GM18951 (cell line): ENCODE results near the gene HPSE.

ENCODE experiments used
- POLR2A ChIP-seq: IDR thresholded peaks from 4 replicates; pipeline ENCODE4 v1.6.1; 2011; ENCODE audit warnings: mild to moderate bottlenecking; ENCODE audit not compliant: insufficient read length, insufficient read depth; ENCODE audit errors: extremely low read depth
- in situ Hi-C: fragments of 300-500 bp; cut with MboI; formaldehyde crosslinking; loops from one replicate; pipeline ENCODE4 v1.12.0; 2022; ENCODE audit warnings: low sequenced_read_pairs, mixed read lengths, inconsistent platforms; ENCODE audit not compliant: unreplicated experiment

HPSE gene

DNA sequence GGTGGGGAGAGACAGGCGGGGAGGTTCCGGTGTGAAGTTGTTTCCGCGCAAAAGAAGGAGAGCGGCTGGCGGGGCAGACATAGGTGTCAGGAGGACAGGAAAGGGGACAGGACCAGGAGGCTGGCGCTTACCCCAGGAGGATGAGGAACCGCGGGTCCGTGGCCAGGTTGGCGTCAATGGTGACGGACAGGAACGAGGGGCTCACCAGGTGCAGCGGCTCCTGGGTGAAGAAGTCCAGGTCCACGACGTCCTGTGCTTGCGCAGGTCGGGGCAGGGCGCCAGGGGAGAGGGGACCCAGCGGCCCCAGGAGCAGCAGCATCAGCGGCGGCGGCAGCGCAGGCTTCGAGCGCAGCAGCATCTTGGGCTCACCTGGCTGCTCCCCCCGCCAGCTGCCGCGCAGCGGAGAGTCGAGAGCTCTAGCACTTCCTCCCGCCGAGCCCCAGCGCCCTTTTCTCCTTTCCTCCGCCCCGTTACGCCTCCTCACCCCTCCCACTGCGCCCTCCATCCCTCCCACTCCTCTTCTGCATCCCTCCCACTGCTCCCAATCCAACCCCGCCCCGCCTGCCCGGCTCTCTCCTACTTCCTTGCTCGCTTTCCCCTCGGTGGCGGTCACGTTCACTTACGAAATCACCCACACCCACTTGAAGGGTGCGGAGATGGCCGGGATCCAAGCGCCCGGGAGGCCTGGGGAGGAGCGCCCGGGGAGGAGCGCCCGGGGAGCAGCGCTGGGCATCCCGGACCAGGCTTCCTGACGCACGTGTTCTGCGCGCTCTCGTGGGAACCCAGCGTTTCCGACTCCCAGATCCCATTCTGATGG, at the start of gene HPSE:
HPSE (minus strand) TSS at position 424 of the 817 bp plus-strand sequence; CDS start at position 358, 66 bp downstream.
- TF ChIP-seq POLR2A: peak; percentile 53
- in situ Hi-C loops: no loop called here

DNA sequence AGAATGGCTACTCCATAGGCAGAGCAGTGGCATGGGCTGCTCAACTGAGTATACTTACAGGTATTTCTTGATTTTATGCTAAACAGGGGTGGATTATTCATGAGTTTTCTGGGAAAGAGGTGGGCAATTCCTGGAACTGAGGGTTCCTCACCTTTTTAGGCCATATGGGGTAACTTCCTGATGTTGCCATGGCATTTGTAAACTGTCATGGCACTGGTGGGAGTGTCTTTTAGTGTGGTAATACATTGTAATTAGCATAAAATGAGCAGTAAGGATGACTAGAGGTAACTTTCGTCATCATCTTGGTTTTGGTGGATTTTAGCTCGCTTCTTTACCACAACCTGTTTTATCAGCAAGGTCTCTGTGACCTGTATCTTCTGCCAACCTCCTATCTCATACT, 48.2 kb upstream of the HPSE start:
- in situ Hi-C loops: no loop called here
- no peak for TF ChIP-seq POLR2A

DNA sequence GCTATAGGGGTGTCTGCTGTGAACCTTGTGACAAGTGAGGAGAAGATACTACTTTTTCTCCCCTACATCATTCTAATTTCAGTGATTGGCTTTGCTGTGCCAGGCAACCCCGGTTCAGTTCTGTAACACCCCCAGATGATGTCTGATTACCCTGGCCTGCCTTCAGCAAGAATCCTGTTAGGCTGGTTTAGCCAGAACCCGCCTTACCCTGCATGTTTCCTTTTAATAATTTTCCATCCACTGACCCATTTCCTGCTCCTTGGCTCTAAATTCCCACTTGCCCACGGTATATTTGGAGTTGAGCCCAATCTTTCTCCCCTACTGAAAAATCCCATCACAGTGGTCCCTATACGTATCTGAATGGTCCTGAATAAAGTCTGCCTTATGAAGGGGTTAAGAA, 46.5 kb upstream of the HPSE start:
- in situ Hi-C loops: no loop called here
- TF ChIP-seq POLR2A: no peak

DNA sequence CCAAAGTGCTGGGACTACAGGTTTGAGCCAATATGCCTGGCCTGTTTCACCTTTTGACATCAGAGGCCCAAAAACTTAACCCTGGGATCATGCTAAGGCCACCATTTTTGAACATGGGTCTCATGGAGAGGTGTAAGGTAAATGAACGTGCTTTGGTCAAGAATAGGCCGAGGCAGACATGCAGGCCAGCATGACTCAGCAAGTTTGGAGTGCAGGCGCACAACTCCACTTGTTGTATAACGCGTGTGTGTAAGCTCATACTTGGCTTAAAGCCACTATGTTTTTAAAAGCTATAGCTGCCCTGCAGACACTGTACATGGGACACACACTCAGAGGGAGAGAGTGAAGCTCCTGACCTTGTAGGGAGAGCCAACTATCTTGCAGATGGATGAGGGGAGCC, 43.8 kb upstream of the HPSE start:
- in situ Hi-C loops: no loop called here
- no peak for TF ChIP-seq POLR2A

DNA sequence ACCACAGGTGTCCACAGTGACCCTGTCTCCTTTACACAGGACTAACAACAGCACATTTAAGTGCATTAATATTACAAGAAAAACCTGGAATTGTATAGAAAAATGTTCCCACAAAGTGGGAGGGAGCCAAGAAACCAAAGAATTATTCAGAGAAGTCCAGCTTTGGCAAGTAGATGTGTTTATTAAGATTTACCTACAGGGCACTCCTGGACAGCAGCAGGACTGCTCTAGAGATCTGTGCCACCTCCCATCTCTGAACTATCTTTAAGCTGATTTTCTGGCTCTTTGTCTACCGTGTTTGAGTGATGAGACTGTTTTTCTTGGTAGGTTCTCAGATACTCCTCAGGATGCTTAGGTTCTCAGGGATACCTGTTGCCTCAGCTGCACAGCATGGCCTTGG, 38.3 kb upstream of the HPSE start:
- no peak for TF ChIP-seq POLR2A
- in situ Hi-C loops: no loop called here

DNA sequence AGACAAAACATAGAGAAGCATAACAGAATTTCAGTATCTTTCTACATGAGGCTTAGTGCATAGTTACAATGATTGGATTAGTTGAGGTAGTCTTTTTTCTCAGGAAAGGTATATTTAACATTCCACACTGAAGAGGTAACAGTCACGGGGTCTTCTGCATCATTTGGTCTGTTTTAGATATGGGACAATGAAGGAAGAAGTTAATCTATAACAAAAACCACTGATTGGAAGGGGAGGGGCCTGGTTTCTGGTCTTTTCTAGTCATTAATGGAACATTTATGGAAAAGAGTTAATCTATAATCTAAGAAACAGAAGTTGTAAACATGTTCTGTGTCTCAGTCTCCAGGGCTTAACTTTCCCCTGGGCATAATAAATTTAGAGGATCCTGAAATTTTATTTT, 37.3 kb upstream of the HPSE start:
- no peak for TF ChIP-seq POLR2A
- in situ Hi-C loops: no loop called here

DNA sequence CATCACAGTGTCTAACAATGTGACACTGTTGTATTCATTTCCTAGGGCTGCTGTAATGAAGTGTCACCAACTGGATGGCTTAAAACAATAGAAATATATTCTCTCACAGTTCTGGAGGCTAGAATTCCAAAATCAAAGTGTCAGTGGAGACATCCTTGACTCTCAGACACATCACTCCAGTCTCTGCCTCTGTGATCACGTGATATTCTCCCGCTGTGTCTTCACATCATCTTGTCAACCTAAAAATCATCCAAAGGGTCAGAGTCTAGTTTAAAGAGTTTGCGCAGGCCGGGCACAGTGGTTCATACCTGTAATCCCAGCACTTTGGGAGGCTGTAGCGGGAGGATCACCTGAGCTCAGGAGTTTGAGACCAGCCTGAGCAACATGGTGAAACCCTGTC, 36.6 kb upstream of the HPSE start:
- in situ Hi-C loops: no loop called here
- TF ChIP-seq POLR2A: no peak

DNA sequence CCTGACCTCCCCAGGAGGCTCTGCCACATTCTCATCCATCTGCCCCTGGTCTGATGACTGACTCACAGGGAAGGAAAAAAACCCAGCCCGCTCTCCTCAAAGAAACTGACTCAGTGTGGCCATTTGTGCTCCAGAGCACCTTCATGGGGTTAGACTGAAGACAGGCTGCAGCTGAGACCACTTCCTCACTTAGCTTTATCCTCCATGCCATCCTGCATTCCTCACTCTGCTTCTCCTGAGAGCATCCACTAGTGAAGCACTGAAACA, 35.9 kb upstream of the HPSE start:
- in situ Hi-C loops: no loop called here
- no peak for TF ChIP-seq POLR2A

DNA sequence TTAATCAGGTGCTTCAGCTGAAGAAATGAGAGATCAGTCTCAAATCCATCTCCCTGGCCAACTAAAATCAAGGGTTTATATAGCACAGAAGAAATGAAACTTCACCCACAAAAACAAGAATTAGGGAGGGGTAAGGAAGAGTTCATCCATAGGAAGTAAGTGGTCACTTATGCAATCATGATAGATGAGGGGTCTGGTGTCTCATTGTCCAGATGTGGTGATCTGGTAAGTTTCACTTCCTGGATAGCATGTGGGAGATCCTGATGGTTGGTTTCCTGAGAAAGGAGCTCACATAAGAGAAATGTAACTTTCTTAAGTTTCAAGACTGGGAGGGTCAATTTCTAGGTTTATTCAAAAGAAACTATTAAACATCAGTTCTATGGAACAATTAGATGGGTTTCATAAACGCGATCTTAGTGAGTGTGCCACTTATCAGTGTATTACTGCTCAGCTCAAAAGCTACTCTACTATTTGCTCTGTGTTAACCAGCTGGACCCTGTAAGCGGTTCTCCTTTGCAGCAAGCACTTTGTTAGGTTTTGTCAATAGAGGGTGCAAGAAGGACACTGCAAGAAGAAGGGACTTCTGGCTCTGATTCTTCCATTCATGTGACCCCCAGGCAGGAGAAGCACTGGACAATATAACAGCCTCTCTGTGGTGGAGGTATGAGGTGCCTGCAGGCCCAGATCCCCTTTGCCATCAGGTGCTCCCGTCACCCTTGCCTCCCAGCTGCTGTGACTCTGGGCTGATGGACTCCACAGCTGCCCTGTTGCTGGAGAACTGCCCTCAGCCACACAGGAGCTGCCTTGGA, 35.4 kb upstream of the HPSE start:
- no peak for TF ChIP-seq POLR2A
- in situ Hi-C loops: no loop called here

DNA sequence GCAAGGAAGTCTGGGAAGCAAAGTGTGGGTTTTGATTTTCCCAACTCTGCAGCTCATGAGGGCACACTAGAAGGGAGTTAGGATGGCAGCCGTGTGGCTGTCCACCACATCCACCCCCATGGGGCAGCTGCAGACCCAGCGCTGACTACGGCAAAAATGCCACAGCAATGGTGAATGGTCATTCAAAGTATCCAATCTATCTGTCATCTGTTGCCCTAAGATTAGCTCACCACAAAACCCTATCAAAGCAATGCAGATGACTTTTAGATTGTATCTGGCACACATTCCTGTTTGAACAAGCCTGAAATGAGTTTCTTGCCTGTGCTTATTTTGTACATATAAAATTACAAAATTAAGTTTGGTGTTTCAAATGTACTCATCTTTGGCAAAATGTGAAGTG, 29.7 kb upstream of the HPSE start:
- in situ Hi-C loops: no loop called here
- TF ChIP-seq POLR2A: no peak

DNA sequence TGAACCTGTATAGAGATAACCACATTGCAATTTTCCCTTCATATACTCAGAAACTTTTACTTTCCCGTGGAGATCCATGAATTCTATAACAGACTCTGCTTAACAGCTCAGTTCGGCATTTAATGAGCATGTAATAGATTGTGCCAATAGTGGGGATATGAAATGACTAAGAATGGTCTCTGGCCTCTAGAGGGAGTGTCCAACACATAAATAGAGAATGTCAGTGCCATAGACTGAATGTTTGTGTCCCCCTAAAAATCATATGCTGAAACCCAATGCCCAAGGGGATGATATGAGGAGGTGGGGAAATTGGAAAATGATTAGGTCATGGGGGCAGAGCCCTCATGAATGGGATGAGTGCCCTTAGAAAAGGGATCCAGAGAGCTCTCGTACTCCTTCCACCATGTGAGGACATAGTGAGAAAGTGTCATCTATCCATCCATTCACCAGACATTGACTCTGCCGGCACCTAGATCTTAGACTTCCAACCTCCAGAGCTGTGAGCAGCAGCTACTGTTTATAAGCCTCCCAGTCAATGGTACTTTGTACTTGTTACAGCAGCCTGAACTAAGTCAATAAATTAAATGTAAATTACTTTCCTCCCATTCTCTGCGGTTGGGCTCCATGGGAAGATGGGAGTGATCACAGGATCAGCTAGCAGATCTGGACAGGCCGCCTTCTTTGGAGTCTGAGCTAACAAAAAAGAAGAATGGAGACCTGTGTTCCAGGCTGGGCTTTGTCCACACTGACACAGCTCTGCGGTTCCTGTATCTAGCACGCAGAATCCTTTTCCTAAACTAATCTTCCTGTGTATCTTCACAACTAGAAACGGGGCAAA, 28.1 kb upstream of the HPSE start:
- in situ Hi-C loops: no loop called here
- no peak for TF ChIP-seq POLR2A

DNA sequence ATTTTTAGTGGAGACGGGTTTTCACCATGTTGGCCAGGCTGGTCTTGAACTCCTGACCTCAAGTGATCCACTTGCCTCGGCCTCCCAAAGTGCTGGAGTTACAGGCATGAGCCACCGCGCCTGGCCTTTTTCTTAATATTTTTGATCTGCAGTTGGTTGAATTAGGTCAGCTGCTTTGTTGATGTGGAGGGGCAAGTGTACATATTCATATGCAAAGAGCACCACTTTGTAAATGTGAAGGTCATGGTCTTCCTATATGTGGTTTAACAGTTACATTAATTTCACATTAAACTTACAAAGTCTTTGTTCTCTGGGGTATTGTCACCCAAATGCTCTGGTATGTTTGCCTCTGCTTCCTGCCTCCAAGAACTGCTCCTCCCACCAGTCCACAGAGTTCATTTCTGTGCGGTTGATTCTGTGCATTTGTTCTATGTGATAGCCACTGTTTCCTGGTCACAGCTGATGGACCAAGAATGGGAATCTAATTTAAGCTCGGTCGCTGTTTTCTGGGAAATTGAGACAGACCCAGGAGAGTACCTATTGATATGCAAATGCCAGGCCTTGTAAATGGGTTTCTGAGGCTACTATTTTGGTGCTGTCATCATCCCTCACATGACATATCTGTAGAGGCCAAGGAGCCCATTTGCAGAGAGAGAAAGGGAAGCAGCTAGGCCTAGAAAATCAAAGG, 26.9 kb upstream of the HPSE start:
- no peak for TF ChIP-seq POLR2A
- in situ Hi-C loops: no loop called here

DNA sequence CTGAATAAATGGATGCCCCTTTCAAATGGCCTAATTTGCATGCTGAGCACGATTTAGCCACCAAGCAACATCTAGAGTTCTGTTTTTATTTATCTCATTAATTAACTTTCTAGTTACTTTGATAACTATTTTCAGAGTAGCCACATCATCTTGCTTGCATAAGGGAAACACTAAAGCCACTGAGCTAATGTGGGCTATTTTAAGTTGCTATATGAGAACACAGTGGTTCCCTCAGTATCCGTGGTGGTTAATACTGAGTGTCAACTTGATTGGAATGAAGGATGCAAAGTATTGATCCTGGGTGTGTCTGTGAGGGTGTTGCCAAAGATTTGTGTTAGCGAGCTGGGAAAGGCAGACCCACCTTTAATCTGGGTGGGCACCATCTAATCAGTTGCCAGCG, 25.4 kb upstream of the HPSE start:
- in situ Hi-C loops: no loop called here

More for the DNA sequence above, 25.4 kb upstream of the HPSE start:
- TF ChIP-seq POLR2A: no peak
